Putamen (tissue), 1 donor: Measurements from ENCODE around the gene MRPS18A.
"Not testable (repeated sequence)": the region's sequence is repeated elsewhere in the genome, so short reads cannot be mapped to it uniquely, and the experiment has no call there.

Experiments used
- DNase-seq: peaks from one replicate; pipeline ENCODE4 v3.0.0-alpha.2; 2016; ENCODE audit warnings: low spot score

MRPS18A gene

GRCh38 chr6:43671011-43671800, 16.4 kb downstream of the MRPS18A start:
- DNase-seq = no peak

GRCh38 chr6:43670623-43670986, 17.0 kb downstream of the MRPS18A start:
- no peak for DNase-seq

- no peak for DNase-seq
Observed at GRCh38 chr6:43669922-43670622, 17.5 kb downstream of the MRPS18A start.

- DNase-seq = peak; percentile 49
Observed at GRCh38 chr6:43669050-43669921, 18.3 kb downstream of the MRPS18A start.

- peak; percentile 68 for DNase-seq
Observed at GRCh38 chr6:43668151-43669028, 19.2 kb downstream of the MRPS18A start.

DNA sequence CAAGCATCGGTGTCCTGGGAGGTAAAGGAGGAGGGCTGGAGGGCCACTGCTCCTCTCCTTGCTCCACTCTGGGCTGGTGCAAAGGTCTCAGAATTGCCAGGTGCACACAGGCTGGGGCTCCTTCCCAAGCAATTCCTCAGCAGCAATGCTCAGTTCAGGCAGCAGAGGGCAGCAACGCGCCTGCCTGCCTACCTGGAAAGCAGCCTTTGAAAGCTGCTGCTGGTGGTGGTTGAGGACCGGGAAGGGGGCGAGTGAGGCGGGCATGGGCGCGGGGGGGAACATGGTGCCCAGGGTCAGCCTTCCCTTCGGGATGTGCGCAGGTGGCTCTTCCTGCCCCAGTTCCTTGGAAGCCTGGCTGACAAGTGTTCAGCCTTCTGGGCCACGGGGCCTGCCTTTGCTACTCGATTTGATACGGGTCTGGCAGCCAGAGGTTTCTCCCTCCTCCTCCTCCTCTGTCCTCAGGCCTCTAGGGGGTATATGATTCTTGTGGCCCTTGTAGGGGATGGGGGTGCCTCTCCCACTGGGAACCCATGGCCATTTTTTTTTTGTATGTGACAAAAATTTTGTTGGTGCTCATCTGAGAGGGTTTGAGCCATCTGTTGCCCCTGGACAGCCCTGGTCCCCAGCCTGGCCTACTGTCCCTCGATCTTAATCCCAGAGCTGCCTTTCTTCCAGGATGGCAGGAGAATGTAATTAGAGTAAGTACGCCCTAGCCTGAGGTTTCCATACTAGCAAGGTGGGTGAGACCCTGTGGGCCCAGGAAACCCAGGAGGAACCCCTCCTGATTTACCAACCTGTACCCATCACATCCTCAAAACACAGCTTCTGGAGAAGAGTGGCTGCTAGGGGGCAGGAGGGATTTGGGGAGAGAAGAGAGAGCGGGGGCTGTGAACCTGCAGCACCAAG, 20.1 kb downstream of the MRPS18A start:
- peak; percentile 73 for DNase-seq

GRCh38 chr6:43666196-43666920, 21.2 kb downstream of the MRPS18A start:
- DNase-seq = no peak

GRCh38 chr6:43665376-43665775, 22.2 kb downstream of the MRPS18A start:
- DNase-seq = no peak

DNA sequence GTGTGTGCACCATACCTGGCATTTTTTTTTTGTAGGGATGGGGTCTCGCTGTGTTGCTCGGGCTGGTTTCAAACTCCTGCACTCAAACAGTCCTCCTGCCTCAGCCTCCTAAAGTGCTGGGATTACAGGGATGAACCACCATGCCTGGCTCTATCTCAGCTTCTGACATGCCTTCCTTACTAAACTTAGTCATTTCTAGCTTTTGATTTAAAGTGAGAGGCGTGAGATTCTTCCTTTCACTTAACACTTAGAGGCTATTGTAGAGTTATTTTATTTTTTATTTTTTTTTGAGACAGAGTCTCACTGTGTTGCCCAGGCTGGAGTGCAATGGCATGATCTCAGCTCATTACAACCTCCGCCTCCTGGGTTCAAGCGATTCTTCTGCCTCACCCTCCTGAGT, 24.6 kb downstream of the MRPS18A start:
- DNase-seq = not testable (repeated sequence)

DNA sequence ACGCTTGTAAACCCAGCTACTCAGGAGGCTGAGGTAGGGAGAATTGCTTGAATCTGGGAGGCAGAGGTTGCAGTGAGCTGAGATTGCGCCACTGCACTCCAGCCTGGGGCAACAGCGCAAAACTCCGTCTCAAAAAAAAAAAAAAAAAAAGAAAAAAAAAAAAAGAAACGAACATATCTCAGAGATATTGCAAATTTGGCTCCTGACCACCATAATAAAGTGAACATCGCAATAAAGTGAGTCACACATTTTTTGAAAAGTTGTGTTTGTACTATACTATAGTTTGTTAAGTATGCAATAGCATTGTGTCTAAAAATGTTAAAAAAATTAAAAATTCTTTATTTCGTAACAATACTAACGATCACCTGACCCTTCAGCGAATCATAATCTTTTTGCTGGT, 29.4 kb downstream of the MRPS18A start:
- DNase-seq = no peak

GRCh38 chr6:43657221-43657802, 30.3 kb downstream of the MRPS18A start:
- DNase-seq = no peak

DNA sequence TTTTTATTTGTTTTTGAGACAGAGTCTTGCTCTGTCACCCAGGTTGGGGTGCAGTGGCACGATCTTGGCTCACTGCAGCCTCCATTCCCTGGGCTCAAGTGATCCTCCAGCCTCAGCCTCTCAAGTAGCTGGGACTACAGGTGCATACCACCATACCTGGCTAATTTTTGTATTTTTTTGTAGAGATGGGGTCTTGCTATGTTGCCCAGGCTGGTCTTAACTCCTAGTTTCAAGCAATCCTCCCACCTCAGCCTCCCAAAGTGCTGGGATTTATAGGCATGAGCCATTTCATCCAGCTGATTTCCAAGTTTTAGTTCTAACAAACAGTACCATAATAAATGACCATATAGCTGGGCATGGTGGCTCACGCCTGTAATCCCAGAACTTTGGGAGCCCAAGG, 34.8 kb downstream of the MRPS18A start:
- not testable (repeated sequence) for DNase-seq

DNA sequence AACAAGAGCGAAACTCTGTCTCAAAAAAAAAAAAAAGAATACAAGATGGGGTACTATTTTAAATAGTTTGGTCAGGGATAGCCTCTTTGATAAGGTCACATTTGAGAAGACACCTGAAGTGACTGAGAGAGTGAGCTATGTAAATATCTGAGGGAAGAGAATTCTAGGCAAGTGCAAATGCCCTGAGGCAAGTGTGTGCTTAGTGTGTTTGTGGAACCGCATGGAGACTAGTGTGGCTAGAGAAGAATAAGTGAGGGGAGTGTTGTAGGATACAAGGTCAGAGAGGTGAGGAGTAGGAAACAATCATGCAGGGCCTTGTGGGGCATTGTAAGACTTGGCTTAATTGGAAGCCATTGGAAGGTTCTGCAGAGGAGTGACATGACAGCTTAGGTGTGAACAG, 39.3 kb downstream of the MRPS18A start:
- no peak for DNase-seq

DNA sequence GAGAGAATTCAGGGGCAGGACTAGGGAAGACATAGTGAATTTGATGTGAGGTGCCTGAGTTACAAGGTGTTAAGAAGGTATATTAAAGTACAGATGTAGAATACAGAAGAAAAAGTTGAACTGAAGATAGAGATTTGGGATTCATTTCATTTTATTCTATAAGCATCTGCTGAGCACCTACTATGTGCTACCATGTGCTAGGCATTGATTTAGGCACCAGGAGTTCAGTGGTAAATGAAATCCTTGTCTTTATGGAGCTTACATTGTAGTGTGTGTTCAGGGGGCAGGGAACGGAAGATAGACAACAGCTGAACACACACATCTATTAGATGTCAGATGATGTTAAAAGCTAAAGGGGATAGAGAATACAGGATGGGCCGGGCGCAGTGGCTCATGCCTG, 40.0 kb downstream of the MRPS18A start:
- DNase-seq = no peak

GRCh38 chr6:43645613-43645964, 42.0 kb downstream of the MRPS18A start:
- DNase-seq = no peak

DNA sequence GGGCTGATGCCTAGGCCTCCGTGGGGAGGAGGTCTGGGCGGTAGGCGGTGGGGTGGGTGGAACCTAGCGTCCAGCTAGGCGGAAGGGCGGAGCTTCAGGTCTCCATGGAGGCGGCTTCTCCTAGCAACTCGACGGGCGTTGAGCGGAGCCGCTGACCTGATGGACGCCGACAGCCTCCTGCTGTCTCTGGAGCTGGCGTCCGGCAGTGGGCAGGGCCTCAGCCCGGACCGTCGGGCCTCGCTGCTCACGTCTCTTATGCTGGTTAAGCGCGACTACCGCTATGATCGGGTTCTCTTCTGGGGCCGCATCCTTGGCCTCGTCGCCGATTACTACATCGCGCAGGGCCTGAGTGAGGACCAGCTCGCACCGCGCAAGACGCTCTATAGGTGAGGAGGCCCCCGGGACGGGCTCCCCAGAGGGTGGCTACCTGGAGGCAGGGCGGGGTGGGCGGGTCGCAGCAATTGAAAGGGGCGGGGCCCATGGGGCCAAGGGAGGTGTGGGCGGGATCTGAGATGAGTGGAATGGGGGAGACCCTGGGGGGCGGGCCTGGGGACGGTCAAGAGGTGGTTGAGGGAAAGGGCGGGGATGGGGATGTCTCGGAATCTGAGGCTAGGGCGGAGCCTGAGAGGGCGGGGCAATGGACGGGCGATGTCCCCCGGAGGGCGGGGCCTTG, 42.5 kb downstream of the MRPS18A start, which contains the start of gene RSPH9:
TSS of gene RSPH9 (plus strand) at position 97 of the 673 bp plus-strand sequence. CDS start at position 160, 63 bp downstream.
- DNase-seq = no peak

- no peak for DNase-seq
Observed at GRCh38 chr6:43639984-43640800, 47.4 kb downstream of the MRPS18A start.

DNA sequence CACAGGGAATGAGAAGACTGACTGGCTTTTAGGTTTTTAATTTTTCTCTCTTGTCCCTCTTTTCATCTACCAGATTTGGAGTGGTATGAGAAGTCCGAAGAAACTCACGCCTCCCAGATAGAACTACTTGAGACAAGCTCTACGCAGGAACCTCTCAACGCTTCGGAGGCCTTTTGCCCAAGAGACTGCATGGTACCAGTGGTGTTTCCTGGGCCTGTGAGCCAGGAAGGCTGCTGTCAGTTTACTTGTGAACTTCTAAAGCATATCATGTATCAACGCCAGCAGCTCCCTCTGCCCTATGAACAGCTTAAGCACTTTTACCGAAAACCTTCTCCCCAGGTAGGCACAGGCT, 51.3 kb downstream of the MRPS18A start:
- no peak for DNase-seq
